ENCODE data around the gene TYSND1. TPM values are rescaled to one million over a fixed set of nuclear protein-coding genes. Genes with fewer than 3 reads are reported as not detected.
"Not testable (repeated sequence)": the region's sequence is repeated elsewhere in the genome, so short reads cannot be mapped to it uniquely, and the experiment has no call there.

Gene TYSND1, protein sequence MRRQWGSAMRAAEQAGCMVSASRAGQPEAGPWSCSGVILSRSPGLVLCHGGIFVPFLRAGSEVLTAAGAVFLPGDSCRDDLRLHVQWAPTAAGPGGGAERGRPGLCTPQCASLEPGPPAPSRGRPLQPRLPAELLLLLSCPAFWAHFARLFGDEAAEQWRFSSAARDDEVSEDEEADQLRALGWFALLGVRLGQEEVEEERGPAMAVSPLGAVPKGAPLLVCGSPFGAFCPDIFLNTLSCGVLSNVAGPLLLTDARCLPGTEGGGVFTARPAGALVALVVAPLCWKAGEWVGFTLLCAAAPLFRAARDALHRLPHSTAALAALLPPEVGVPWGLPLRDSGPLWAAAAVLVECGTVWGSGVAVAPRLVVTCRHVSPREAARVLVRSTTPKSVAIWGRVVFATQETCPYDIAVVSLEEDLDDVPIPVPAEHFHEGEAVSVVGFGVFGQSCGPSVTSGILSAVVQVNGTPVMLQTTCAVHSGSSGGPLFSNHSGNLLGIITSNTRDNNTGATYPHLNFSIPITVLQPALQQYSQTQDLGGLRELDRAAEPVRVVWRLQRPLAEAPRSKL
- 22.2 TPM for total RNA-seq

DNA sequence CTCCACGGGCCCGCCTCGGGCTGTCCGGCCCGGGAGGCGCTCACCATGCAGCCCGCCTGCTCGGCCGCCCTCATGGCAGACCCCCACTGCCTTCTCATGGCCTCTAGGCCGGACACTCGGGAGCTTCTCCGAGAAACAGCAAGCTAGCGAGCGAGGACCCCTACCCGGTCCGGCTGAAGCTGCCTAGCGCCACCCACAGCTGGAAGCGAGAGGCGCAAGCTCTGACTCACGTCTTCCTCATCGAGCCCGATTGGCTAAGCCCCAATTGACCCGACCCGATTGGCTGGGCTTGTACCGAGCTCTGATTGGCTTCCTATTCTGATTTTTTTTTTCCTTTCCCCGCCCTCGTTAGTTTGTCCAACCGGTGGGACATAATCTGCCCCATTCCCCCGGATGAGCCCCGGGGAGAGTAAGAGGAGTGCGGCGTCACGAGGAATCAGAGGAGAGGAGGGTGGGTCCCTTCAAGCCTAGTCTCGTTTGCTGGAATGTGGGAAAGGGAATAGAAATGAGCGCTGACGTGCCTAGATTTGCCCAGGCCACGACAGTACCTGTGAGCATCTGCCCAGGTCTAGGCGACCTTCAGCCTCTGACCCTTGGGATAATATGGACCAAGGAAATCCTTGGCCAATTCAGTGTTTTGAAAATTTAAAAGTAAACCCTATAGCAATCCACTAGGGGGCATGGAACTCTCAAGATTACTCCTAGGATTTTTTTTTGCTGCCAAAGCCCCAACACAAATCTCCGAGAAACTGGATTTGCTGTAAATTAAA, at the start of gene TYSND1:
TSS of gene TYSND1 (minus strand) at position 212 of the 770 bp plus-strand sequence. CDS start at position 98, 114 bp downstream.
- DNase-seq (ENCODE audit: low spot score), result peak; percentile 98

DNA sequence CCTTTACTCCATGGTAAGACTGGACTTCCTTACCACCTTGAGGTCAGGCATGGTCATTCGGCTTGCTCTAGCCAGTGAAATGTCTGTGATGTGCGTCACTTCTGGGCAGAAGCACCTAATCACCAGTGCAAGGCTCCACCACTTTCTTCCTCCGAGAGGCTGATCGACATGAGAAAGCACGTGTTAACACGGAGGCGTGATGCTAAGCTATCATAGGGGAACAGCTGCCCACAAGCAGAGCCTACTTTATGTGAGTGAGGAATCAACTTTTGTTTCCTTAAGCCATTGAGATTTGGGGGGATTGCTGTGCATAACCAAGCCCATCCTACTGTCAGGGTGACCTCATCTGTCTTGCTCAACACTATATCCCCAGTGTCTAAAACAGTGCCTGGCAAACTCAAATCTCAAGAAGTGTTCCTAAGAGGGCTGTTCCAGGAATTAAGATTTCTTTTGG, 46.9 kb upstream of the TYSND1 start:
- DNase-seq (ENCODE audit: low spot score), result no peak

DNA sequence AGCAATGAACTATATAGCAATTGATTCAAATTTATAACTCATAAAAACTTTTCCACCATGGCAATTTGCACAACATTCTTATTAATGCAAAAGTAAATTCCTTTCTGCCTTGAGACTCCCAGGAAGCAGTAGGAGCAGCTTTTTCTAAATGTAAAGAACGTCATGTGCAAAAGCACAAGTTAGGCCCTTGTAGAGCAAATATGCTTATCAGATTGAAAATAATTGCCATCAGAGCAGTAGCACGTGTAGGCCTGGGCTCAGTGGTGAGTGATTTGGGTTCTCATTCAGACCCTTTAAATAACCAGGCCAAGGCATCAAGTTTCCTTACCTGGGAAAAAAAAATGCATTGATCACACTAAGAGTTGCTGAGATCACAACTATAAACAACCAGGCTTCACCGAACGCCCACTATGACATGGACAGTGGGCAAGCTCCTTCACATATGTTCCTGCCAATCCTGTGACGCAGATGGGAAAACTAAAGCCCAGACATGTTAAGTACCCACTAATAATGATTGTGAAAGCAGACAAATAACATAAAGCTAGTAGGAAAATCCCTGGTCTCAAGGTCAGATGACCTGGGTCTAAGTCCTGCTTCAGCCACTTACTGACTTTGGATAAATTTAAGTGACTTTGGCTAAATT, 45.9 kb upstream of the TYSND1 start:
- no peak for DNase-seq (ENCODE audit: low spot score)

DNA sequence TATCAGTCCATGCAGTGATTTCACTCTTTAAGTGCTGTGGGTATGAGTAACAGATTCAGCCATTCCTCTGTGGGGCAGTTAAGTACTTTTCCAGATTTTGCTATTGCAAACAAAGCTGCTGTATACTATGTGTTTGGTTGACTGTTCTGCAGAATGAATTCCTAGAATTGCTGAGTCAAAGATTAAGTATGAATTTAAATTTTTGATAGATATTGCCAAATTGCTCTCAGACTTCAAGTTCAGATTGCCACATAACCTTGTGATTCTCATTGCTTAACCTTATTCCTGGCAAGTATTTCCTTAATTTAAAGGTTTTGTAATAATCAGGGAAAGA, 45.4 kb upstream of the TYSND1 start:
- DNase-seq (ENCODE audit: low spot score), result no peak

DNA sequence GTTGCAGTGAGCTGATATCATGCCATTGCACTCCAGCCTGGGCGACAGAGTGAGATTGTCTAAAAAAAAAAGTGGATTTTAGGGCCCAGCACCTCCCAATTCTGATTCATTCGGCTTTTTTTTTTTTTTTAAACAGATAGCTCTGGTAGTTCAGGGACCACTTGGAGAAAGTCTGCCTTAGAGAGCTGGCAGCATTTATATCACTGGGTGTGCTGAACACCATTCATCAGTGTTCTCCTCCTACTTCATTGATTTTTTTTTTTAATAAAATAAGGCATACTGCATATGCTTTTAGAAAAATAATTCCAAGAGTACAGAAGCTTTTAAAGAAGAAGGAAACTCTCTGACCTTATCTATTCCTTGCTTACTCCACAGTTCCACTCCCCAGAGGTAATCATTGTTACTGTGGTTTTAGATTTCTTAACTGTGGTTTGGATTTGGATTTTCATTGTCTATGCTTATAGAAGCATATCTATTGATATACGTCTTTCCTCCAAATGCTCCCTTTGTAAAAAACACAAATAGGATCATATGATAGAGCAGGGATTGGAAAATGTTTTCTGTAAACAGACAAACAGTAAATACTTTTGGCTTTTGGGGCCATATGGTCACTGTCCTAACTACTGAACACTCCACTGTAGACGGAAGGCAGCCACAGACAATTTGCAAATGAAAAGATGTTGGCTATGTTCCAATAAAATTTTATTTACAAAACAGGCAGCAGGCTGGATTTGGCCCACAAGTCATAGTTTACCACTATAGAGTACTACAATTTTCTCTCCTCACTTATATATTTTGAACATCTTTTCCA, 44.9 kb upstream of the TYSND1 start:
- DNase-seq (ENCODE audit: low spot score), result no peak

DNA sequence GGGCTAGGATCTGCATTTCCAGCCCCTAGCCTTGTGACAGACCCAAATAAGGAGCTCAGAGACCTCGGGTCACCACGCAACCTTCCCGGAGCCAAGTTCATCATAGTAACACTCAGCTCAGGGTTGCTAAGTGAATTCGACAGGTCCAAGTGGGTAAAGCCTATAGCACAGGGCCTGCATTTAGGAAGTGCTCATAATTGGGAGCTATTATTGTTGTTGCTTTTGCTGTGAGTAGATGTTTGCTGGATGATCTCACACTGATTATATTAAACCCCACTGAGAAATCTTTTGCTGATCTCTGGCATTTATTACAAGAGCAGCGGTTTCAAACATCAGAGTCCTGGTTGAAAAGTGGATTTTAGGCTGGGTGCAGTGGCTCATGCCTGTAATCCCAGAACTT, 44.1 kb upstream of the TYSND1 start:
- DNase-seq (ENCODE audit: low spot score), result no peak

DNA sequence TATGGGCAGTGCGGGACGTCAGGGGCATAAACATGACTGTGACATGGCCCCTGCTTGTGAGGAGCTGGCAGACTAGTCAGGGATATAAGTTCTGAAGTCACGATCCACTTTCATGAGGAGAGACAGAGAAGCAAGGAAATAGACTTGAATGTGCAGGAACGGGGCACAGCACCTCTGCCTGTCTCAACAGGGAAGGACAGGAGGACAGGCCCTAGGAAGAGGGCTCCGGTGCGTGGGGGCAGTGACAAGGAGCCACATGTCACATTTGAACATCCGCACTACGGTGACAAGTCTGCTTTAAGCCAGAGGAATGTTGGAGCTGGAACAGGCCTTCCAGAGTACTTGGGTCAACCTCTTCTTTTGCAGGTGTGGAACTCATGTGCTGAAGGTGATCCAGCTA, 43.6 kb upstream of the TYSND1 start:
- DNase-seq (ENCODE audit: low spot score), result no peak

DNA sequence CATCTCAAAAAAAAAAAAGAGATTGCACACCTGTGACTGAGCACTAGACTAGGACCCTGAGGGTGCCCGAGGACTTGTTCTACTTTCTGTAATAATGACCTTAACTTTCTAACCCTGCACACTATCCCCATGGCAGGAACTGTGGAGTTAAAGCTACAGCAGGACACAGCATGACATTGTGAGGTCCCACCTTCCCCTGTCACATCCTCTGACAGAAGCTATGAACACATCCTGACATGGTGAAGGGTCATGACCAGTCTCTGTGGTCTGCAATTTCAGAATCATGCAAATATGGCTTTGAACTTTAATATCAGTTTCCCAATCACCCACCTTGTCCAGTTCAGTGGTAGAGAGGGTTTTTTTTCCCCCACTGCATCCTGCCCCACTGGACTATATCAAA, 42.3 kb upstream of the TYSND1 start:
- DNase-seq (ENCODE audit: low spot score), result no peak

DNA sequence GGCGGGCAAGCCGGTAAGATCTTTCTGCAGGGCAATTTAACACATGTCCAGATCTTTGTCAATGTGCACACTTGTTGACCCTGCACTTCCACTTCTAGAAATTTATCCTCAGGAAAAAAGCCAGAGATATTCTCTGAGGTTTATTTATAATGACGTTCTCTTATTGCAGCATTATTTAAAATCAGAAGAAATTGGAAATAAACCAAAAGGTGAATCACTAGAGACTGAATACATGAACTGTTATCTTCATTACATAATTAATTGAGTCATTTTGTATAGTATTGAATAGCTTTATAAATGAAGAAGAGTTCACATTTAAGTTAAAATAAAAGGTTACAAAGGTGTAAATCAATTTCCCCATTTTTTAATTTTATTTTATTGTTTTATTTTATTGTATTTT, 40.1 kb upstream of the TYSND1 start:
- DNase-seq (ENCODE audit: low spot score), result no peak

DNA sequence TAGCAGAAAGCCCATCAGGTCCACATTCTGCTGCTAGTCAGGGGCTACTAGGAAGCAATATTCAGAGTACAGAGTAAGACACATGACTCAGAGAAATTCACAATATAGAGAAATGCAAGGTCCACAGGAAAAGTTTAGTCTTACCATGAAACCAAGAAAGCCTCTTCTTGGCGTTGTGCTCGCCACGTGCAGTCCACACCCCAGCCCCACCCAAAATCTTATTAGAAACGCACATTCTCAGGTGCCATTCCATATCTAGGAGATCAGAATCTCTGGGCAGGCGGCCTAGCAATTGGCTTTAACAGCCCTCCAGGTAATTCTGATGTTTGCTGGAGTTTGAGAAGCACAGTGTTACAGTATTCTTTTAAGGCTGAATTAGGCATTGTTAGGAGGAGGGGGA, 39.6 kb upstream of the TYSND1 start:
- no peak for DNase-seq (ENCODE audit: low spot score)

DNA sequence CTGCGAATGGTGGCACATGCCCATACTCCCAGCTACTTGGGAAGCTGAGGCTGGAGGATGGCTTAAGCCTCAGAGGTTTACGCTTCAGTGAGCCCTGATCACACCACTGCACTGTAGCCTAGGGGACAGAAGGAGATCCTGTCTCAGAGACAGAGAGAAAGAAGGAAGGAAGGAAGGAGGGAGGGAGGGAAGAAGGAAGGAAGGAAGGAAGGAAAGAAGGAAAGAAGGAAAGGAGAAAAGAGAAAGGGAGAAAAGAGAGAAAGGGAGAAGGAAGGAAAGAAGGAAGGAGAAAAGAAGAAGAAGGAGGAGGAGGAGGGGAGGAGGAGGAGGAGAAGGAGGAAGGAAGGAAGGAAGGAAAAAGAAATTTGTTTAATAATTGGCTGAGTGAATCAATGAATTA, 36.8 kb upstream of the TYSND1 start:
- DNase-seq (ENCODE audit: low spot score), result no peak

DNA sequence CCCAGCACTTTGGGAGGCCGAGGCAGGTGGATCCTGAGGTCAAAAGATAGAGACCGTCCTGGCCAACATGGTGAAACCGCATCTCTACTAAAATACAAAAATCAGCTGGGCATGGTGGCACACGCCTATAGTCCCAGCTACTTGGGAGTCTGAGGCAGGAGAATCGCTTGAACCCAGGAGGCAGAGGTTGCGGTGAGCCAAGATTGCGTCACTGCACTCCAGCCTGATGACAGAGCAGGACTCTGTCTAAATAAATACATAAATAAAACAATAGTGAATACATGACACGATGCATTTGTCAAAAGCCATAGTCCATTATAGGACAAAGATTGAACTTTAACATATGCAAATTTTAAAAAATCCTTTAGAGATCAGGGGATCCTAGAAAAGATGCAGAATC, 32.7 kb upstream of the TYSND1 start:
- not testable (repeated sequence) for DNase-seq (ENCODE audit: low spot score)

DNA sequence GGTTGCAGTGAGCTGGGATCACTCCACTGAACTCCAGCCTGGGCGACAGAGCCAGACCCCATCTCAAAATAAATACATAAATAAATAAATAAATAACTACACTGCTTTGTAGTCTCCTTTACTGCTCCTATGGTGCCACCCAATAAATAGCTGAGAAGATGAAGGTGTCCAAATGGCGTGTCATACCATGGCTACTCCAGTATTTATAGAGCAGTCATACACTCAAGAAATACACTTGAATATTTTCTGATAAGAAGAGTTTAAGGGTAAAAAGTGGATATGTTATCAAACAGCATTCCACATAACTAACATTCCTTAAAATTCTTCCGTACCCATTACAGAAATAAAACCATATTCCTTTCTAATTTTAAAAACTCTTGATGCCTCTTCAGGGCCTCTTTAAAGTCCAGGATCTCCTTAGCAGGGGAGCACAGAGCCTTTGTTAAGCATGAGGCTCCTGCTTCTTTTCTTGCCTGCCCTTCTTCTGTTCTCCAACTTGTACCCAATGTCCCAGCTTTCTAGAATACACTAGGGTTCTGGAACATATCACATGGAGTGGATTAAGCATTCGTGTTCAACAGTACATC, 31.7 kb upstream of the TYSND1 start:
- no peak for DNase-seq (ENCODE audit: low spot score)

DNA sequence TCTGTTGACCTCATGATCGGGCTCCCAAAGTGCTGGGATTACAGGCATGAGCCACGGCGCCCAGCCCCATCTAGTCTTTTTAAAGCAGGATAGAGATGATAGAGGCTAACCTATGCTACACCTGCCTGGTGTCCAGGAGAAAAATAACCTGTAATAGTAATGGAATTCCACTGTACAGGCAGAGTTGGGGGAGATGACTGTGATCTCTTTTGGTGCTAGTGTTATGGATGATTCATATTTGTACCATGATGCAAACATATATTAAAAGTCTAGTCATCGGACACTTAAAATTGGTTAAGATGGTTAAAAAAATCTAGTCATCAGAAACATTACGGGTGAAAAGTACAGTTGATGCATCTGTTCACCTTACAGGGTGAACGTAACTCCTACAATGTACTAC, 29.9 kb upstream of the TYSND1 start:
- DNase-seq (ENCODE audit: low spot score), result no peak

DNA sequence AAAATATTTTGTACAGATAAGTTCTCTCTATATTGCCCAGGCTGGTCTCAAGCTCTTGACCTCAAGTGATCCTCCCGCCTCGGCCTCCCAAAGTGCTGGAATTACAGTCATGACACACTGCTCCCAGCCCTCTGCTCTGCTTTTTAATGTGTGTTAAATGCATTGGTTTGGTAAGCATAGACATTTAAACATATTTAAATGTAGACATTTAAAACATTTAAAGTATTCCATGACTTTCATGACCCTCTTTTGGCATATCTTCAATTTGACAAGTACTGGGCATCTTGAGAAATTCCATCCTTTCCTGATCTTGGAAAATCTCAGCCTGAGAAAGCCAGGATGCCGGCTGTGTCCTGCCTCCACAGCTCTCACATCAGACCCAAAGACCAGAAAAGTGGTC, 29.0 kb upstream of the TYSND1 start:
- DNase-seq (ENCODE audit: low spot score), result no peak

DNA sequence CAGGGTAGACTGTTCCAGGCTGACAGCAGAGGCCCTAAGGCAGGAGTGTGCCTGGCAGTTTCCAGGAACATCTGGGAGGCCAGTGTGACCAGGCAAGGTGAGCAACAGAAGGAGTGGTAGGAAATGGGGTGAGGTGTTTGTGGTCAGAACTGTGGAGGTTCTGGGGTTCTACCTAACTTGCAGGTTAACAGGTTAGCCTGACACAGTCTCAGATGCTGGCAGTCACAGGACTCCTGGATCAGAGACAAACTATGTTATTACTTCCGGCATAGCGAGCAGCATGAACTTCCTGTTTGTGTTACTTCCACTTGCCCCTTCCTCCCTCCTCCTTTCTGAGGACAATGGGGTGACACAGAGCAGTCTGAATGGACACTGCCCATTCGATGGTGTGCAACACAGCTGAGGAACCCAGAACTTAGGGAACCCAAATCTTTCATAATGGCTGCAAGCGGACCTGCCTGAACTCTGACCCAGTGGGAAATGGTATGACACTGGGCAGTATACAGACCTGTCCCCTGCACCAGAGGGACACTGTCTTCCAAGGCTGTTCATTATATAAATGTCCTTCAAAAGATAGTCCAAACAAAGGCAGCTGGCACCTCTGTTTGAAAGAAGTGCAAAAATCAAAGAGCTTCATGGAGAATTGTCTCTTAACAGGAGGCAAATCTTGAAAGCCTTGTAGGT, 27.7 kb upstream of the TYSND1 start:
- DNase-seq (ENCODE audit: low spot score), result no peak

DNA sequence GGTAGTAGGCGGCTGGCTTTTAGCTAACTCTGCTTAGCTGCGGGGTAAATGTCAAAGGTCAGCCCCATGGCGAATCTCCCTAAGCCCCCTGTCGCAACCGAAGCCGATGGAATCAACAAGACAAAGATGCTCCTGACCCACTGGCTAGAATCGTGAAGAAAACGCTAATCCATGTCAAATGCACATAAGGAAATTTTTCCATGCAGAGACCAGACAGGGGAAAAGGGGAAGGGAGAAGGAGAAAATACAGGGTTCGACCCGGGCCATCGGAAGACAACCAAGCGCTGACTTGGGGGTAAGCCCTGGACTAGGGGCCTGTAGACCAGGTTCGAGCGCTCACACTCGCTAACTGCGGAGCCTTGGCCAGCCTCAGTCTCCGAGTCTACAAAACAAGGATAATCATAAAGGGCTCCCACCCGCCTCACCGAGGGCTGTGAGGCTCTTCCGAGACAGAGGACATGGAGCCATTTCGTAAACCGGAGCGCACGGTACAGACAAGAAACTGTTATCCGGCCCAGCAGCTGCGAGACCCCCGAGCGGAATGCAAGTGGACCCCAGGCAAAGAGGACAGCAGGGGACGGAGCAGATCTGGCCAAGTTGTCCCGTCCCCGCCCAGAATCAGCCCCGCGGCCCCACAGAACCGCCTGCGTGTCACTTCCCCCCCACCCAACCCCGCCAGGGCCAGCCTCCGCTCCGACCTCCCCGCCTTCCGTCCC, 23.3 kb upstream of the TYSND1 start:
- DNase-seq (ENCODE audit: low spot score), result no peak

DNA sequence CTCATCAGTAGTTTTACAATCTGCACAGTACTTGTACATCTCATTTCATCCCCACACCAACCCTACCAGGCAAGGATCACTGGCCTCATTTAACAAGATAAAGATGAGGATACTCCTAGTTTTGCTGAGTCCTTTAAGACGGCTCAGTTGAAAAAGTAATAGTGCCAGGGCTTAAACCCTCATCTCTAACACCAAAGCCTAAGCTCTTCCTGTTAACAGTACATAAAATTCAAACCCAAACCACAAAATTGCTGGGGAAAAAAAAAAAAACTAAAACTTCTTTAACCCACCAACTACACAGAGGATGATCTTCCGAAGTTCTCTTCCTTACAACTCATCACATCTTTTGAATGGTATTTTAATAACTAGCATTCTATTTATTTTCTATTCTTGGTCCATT, 22.5 kb upstream of the TYSND1 start:
- no peak for DNase-seq (ENCODE audit: low spot score)

DNA sequence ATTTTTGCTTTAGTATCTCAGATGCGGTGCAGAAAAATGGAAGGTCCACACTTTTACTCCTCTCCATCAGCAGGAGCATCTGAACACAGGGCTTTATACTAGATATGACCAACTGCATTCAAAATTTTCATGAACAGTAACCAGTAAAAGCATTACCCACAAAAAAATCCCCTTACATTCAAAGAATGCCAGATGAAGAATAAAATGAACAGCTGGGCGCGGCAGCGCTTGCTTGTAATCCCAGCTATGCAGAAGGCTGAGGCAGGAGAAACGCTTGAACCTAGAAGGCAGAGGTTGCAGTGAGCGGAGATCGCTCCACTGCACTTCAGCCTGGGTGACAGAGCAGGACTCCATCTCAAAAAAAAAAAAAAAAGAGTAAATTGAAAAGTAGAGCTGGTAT, 20.7 kb upstream of the TYSND1 start:
- no peak for DNase-seq (ENCODE audit: low spot score)

DNA sequence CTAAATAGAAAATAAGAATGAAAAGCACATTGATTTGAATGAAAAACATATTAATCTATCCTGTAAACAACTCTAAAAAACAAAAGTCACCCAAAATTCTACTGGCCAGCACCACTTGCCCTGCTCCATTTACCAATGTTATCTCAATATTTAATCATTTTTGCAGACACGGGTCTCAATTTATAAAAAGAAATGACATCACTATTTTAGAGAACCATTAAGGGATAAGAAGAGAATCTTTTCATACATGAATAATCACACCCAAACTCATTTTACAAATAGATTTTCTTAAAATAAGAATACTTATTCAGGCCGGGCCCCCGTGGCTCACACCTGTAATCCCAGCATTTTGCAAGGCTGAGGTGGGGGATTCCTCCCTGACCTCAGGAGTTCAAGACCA, 19.9 kb upstream of the TYSND1 start:
- DNase-seq (ENCODE audit: low spot score), result no peak

Measured in ureter (tissue), 1 donor.